ENCODE data around the gene ZSWIM5.

ZSWIM5 gene

DNA sequence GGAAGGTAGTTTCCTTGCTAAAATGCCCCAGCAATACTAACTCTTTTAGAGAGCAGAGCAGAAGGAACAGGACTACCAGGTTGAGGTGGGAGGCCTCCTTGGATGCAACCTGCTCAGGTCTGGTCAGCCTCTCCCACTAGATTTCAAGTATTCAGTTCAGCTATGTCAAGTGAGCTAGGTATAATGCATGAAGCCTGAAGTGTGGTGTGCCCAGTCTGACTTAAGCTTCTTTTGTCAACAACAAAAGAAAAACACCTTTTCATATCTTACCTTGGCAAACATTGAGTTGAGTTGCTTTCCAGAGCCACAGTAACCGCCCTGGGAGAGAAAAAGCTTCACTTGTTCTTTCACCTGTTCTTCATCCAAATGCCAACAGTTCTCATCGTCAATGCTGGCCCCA lies 146.6 kb downstream of the ZSWIM5 start:
- H3K4me3 ChIP-seq (ENCODE audit: low read depth, low read length) = no peak overlapping the region
- no peak for DNase-seq (ENCODE audit: low read depth, low spot score)
- in situ Hi-C loops (cut with HindIII; ENCODE audit: low sequenced_read_pairs) = no loop called here
- TF ChIP-seq, protein P1, sequence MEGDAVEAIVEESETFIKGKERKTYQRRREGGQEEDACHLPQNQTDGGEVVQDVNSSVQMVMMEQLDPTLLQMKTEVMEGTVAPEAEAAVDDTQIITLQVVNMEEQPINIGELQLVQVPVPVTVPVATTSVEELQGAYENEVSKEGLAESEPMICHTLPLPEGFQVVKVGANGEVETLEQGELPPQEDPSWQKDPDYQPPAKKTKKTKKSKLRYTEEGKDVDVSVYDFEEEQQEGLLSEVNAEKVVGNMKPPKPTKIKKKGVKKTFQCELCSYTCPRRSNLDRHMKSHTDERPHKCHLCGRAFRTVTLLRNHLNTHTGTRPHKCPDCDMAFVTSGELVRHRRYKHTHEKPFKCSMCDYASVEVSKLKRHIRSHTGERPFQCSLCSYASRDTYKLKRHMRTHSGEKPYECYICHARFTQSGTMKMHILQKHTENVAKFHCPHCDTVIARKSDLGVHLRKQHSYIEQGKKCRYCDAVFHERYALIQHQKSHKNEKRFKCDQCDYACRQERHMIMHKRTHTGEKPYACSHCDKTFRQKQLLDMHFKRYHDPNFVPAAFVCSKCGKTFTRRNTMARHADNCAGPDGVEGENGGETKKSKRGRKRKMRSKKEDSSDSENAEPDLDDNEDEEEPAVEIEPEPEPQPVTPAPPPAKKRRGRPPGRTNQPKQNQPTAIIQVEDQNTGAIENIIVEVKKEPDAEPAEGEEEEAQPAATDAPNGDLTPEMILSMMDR (IDR thresholded peaks at IDR 0.05; ENCODE audit: low read depth, low read length) = no peak

GRCh38 chr1:45057542-45057941 lies 148.9 kb downstream of the ZSWIM5 start:
- in situ Hi-C loops (cut with HindIII; ENCODE audit: low sequenced_read_pairs) = no loop called here
- no peak for DNase-seq (ENCODE audit: low read depth, low spot score)
- TF ChIP-seq, protein P1 (IDR thresholded peaks at IDR 0.05; ENCODE audit: low read depth, low read length) = no peak
- no peak overlapping the region for H3K4me3 ChIP-seq (ENCODE audit: low read depth, low read length)

- in situ Hi-C loops (cut with HindIII; ENCODE audit: low sequenced_read_pairs) = no loop called here
Measured at GRCh38 chr1:45051005-45051772, 155.2 kb downstream of the ZSWIM5 start.

GRCh38 chr1:45047032-45047431 lies 159.4 kb downstream of the ZSWIM5 start:
- TF ChIP-seq, protein P1 (IDR thresholded peaks at IDR 0.05; ENCODE audit: low read depth, low read length) = no peak
- H3K4me3 ChIP-seq (ENCODE audit: low read depth, low read length) = no peak overlapping the region
- no peak for DNase-seq (ENCODE audit: low read depth, low spot score)
- in situ Hi-C loops (cut with HindIII; ENCODE audit: low sequenced_read_pairs) = no loop called here

More at GRCh38 chr1:45051005-45051772, 155.2 kb downstream of the ZSWIM5 start:
- TF ChIP-seq, protein P1 (IDR thresholded peaks at IDR 0.05; ENCODE audit: low read depth, low read length) = no peak
- no peak overlapping the region for H3K4me3 ChIP-seq (ENCODE audit: low read depth, low read length)
- DNase-seq (ENCODE audit: low read depth, low spot score) = no peak

- in situ Hi-C loops (cut with HindIII; ENCODE audit: low sequenced_read_pairs) = no loop called here
- no peak for DNase-seq (ENCODE audit: low read depth, low spot score)
Measured at GRCh38 chr1:45044916-45045315, 161.5 kb downstream of the ZSWIM5 start.

DNA sequence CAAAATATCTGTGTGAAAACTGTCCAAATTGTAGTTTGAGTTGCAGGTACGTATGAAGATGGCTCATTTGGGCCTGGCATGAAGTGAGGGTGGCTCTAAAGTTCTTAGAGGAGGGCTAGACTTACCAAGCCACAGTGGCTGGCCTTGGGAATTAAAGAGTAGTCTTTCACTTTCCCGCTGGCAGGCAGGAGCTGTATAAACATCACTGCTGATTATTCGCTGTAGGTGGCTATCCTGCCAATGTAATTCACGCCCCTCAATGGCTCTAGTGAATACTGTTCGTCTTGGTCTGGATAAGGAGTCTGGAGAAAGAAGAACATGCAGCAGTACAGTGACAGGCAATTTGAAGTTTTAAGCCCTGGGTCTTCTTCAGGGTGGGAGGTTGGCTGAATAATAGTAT lies 163.3 kb downstream of the ZSWIM5 start:
- in situ Hi-C loops (cut with HindIII; ENCODE audit: low sequenced_read_pairs) = no loop called here
- no peak overlapping the region for H3K4me3 ChIP-seq (ENCODE audit: low read depth, low read length)
- TF ChIP-seq, protein P1 (IDR thresholded peaks at IDR 0.05; ENCODE audit: low read depth, low read length) = no peak
- no peak for DNase-seq (ENCODE audit: low read depth, low spot score)

More at GRCh38 chr1:45044916-45045315, 161.5 kb downstream of the ZSWIM5 start:
- TF ChIP-seq, protein P1 (IDR thresholded peaks at IDR 0.05; ENCODE audit: low read depth, low read length) = no peak
- H3K4me3 ChIP-seq (ENCODE audit: low read depth, low read length) = no peak overlapping the region

Data from astrocyte of the spinal cord (primary cell).